B cell (primary cell): ENCODE measurements around the gene NDUFA8.

Experiments
- EZH2 ChIP-seq: IDR thresholded peaks from 2 replicates; pipeline ENCODE4 v1.6.1; 2012; ENCODE audit warnings: borderline replicate concordance, low read depth, mild to moderate bottlenecking, moderate library complexity, low read length; ENCODE audit not compliant: insufficient read depth, poor library complexity, severe bottlenecking
- TF ChIP-seq, protein P1 (sequence below): fragments of 200-600 bp; IDR thresholded peaks from one replicate; pipeline ENCODE4 v1.8.0; 2022; ENCODE audit warnings: antibody characterized with exemption, mild to moderate bottlenecking

- TF ChIP-seq, protein P1, sequence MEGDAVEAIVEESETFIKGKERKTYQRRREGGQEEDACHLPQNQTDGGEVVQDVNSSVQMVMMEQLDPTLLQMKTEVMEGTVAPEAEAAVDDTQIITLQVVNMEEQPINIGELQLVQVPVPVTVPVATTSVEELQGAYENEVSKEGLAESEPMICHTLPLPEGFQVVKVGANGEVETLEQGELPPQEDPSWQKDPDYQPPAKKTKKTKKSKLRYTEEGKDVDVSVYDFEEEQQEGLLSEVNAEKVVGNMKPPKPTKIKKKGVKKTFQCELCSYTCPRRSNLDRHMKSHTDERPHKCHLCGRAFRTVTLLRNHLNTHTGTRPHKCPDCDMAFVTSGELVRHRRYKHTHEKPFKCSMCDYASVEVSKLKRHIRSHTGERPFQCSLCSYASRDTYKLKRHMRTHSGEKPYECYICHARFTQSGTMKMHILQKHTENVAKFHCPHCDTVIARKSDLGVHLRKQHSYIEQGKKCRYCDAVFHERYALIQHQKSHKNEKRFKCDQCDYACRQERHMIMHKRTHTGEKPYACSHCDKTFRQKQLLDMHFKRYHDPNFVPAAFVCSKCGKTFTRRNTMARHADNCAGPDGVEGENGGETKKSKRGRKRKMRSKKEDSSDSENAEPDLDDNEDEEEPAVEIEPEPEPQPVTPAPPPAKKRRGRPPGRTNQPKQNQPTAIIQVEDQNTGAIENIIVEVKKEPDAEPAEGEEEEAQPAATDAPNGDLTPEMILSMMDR = no peak
- no peak for TF ChIP-seq EZH2
Measured at GRCh38 chr9:122202111-122202510, 42.5 kb upstream of the NDUFA8 start.
